Hepatocyte (in vitro differentiated cells): ENCODE results near the gene PTPRH. TPM values are rescaled to one million over a fixed set of nuclear protein-coding genes. Genes with fewer than 3 reads are reported as not detected.

Experiments used
- DNase-seq: peaks from one replicate; pipeline ENCODE4 v3.0.0-alpha.2; 2016; ENCODE audit warnings: low spot score
- H2AFZ ChIP-seq: fragments of 200-600 bp; sonication (generic); 2 replicates; pipeline ENCODE4 v1.6.0; 2016; ENCODE audit warnings: antibody characterized with exemption, mild to moderate bottlenecking
- H3K27ac ChIP-seq: fragments of 200-600 bp; sonication (generic); 2 replicates; pipeline ENCODE4 v1.5.1; 2016; ENCODE audit warnings: mild to moderate bottlenecking
- H3K27me3 ChIP-seq: fragments of 200-600 bp; sonication (generic); 2 replicates; pipeline ENCODE4 v1.6.1; 2016
- H3K36me3 ChIP-seq: fragments of 200-600 bp; sonication (generic); replicated peaks from 2 replicates; pipeline ENCODE4 v1.5.1; 2016; ENCODE audit warnings: low read depth; ENCODE audit not compliant: insufficient read depth
- H3K4me1 ChIP-seq: fragments of 200-600 bp; sonication (generic); 2 replicates; pipeline ENCODE4 v1.5.1; 2016; ENCODE audit warnings: mild to moderate bottlenecking, moderate library complexity; ENCODE audit not compliant: insufficient read depth
- H3K4me2 ChIP-seq: fragments of 200-600 bp; sonication (generic); 2 replicates; pipeline ENCODE4 v1.6.0; 2016
- H3K4me3 ChIP-seq: fragments of 200-600 bp; sonication (generic); 2 replicates; pipeline ENCODE4 v1.5.1; 2016; ENCODE audit warnings: mild to moderate bottlenecking
- H3K79me2 ChIP-seq: fragments of 200-600 bp; sonication (generic); 2 replicates; pipeline ENCODE4 v1.6.0; 2017; ENCODE audit warnings: mild to moderate bottlenecking
- H3K9me2 ChIP-seq: fragments of 200-600 bp; sonication (generic); replicated peaks from 2 replicates; pipeline ENCODE4 v1.6.0; 2017; ENCODE audit warnings: mild to moderate bottlenecking; ENCODE audit not compliant: insufficient read depth
- H3K9me3 ChIP-seq: fragments of 200-600 bp; sonication (generic); 2 replicates; pipeline ENCODE4 v1.5.1; 2016; ENCODE audit warnings: low read depth, mild to moderate bottlenecking
- H4K20me1 ChIP-seq: fragments of 200-600 bp; sonication (generic); 2 replicates; pipeline ENCODE4 v1.6.0; 2016; ENCODE audit warnings: mild to moderate bottlenecking; ENCODE audit not compliant: insufficient read depth, poor library complexity, severe bottlenecking
- CTCF ChIP-seq: fragments of 200-600 bp; sonication (generic); IDR thresholded peaks from 2 replicates; pipeline ENCODE4 v1.5.1; 2016; ENCODE audit warnings: antibody characterized with exemption, mild to moderate bottlenecking; ENCODE audit not compliant: poor library complexity
- EZH2 ChIP-seq: fragments of 200-600 bp; sonication (generic); IDR thresholded peaks from 2 replicates; pipeline ENCODE4 v1.6.1; 2016; ENCODE audit warnings: antibody characterized with exemption, mild to moderate bottlenecking, borderline replicate concordance
- EZH2phosphoT487 ChIP-seq: fragments of 200-600 bp; sonication (generic); IDR thresholded peaks from one replicate; pipeline ENCODE4 v1.6.1; 2018; ENCODE audit warnings: antibody characterized with exemption, mild to moderate bottlenecking, low read depth, moderate library complexity; ENCODE audit not compliant: unreplicated experiment, severe bottlenecking
- WGBS: methylation state at CpG from one replicate; pipeline ENCODE4 v1.1.6; 2016; ENCODE audit warnings: low lambda C conversion rate; ENCODE audit errors: missing lambda C conversion rate; 5-methylcytosine and 5-hydroxymethylcytosine counted together
- polyA plus RNA-seq: library from polyadenylated mRNA; unstranded; fragments of >200 nt; fragmentation: Nextera tagmentation; extraction: Ambion mirVana; gene quantifications from 2 replicates; pipeline ENCODE4 v1.2.1, GENCODE V29; 2016
- total RNA-seq: library from RNA; depleted of rRNA; stranded (reverse); fragments of >200 nt; gene quantifications from 2 replicates; pipeline ENCODE4 v1.2.3, GENCODE V29; 2014

The PTPRH gene
- total and polyA plus RNA-seq, 2 experiments from 2014 or later: 7.3 to 30.9 TPM

DNA sequence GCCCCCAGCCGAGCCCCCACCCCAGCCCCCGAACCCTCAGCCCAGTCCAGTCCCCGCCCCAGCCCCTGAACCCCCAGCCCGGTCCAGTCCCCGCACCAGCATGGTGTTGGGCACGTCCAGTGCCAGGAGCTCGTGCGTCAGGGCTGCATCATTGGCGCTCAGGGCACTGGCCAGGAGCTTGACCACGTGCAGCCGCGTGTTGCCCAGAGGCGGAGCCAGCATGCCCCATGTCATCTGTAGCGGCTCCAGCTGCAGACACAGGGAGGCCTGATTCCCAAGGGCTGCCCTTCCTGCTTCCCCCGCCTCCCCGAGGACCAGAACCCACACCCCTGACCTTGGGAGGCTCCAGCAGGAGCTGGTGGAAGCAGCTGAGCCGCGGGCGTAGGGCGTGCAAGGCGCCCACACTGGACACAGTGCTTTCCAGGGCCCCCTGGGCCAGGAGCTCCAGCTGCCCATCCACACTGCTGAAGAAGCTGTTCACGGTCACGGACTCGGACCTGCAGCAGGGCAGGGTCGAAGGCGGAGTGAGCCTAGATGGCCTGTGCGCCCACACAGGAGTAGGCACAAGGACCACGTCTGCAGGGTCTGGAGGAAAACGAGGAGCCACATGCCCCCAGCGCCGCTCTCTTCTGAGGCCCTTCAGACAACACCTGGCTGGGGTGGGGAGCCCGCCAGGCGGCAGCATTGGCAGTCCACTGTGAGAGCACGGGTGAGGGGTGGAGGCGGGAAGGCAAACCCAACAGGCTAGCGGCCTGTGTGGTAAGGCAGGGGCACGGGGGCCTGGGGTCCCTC lies 32.0 kb upstream of the PTPRH start:
- TF ChIP-seq CTCF (no peak), EZH2phosphoT487 (no peak), EZH2 (no peak)
- no peak overlapping the region for H3K27ac ChIP-seq
- no peak overlapping the region for H3K4me2 ChIP-seq
- DNase-seq: no peak
- WGBS: 98% methylated on average over 35 of the region's 37 CpGs
- H3K9me2 ChIP-seq: no peaks in the 10 kb centered on the region
- H2AFZ ChIP-seq: no peak overlapping the region
- H3K36me3 ChIP-seq: no peaks in the 10 kb centered on the region
- no peaks in the 10 kb centered on the region for H3K4me1 ChIP-seq
- H4K20me1 ChIP-seq: peaks cover 10% of the 10 kb centered on the region
- no peak overlapping the region for H3K4me3 ChIP-seq
- no peaks in the 10 kb centered on the region for H3K79me2 ChIP-seq
- no peaks in the 10 kb centered on the region for H3K9me3 ChIP-seq
- H3K27me3 ChIP-seq: no peaks in the 10 kb centered on the region

DNA sequence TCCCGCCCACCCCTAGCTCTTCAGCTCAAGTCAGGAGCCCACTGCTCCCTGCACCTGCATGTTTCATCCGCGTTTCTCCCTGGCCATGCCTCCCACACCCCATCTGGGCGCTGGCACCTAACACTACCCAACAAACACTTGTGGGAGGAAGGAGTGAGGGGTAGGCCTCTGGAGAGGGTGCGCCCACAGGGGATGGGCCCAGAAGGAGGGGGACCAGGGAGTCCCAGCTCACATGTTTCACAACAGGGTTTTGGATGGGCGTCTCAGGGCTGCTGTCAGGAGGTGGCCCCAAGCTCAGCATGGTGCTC lies 31.4 kb upstream of the PTPRH start:
- Histone ChIP-seq H3K4me2 (no peak overlapping the region), H3K9me3 (no peaks in the 10 kb centered on the region), H4K20me1 (peaks cover 3% of the 10 kb centered on the region), H3K4me3 (no peak overlapping the region), H3K79me2 (no peaks in the 10 kb centered on the region), H3K9me2 (no peaks in the 10 kb centered on the region), H3K27ac (no peak overlapping the region), H3K36me3 (no peaks in the 10 kb centered on the region), H3K27me3 (no peaks in the 10 kb centered on the region), H3K4me1 (no peaks in the 10 kb centered on the region), H2AFZ (no peak overlapping the region)
- no peak for TF ChIP-seq EZH2
- no peak for TF ChIP-seq CTCF
- TF ChIP-seq EZH2phosphoT487: no peak
- no peak for DNase-seq
- 97% methylated on average over 6 of the region's 6 CpGs for WGBS

DNA sequence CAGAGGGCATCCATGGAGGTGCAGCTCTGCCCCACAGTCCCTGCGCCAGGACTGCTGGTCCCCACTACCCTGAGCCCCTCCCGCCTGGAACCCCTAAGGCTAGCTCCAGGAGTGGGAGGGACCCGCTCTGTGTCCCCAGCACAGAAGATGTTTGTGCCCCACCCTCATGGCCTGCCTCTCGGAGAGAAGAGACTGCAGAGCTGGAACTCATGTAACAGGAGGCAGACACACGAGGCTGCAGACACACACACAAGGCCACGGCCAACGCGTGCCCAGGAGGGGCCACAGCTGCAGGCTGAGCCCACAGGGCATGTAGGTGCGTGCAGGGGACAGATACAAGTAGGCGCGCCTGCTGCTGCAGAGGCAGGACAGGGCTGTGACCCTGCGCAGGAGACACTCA lies 29.7 kb upstream of the PTPRH start:
- H3K79me2 ChIP-seq: no peaks in the 10 kb centered on the region
- no peaks in the 10 kb centered on the region for H3K36me3 ChIP-seq
- no peaks in the 10 kb centered on the region for H3K9me3 ChIP-seq

More for the DNA sequence above, 29.7 kb upstream of the PTPRH start:
- no peaks in the 10 kb centered on the region for H3K9me2 ChIP-seq
- DNase-seq: no peak
- H2AFZ ChIP-seq: no peak overlapping the region
- TF ChIP-seq EZH2phosphoT487 (no peak), EZH2 (no peak), CTCF (no peak)
- no peak overlapping the region for H3K4me3 ChIP-seq
- H4K20me1 ChIP-seq: no peaks in the 10 kb centered on the region
- over 99% methylated on average over 12 of the region's 12 CpGs for WGBS
- H3K27ac ChIP-seq: no peak overlapping the region
- H3K4me2 ChIP-seq: no peak overlapping the region
- no peaks in the 10 kb centered on the region for H3K4me1 ChIP-seq
- no peaks in the 10 kb centered on the region for H3K27me3 ChIP-seq
